GM21515 (cell line): ENCODE measurements around the gene ADAMTS5.

Experiments
- ATAC-seq: cut with Tn5 transposase; IDR thresholded peaks from one replicate; pipeline ENCODE4 v1.9.1; 2021; ENCODE audit not compliant: unreplicated experiment

ADAMTS5 gene

DNA sequence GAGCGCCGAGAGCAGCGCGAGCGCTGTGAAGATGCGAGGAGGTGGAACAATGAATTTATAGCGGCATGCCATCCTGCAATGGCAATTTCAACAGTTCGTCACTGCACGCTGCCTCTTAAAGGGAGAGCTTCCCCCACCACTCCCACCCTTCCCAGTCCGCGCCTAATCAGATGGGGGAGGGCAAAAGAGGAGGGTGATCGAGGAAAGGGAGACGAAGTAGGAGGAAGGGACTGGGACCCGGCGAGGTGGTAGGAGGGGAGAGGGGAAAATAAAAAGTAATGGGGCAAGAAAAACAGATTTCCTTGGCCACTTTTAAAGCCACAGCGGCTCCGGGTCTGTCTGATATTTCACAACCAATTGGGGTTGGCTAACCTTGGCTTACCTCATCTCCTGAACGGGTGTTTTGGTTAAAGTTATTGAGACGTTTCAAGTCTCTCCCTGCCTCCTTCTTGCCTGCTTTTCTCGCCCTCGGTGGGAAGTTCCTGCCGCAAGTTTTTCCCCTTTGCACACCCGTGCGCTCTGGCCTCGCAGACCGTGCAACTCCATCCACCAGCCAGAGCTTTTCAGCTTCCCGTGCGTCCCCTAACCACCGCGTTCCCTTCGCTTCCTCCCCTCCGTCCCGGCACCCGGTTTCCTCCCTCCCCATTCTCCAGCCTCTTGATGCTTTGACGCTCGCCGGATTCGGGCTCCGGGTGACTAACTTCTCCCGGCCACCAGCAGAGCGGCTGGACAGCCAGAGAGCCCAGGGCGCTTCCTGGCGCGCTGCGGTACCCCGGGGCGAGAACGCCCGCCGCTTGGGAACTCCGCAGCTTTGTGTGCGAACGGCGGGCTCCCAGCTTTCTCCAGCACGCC is at the start of gene ADAMTS5:
ADAMTS5 (minus strand) TSS at position 27 of the 852 bp plus-strand sequence. CDS start 697 bp downstream, outside the sequence.
- ATAC-seq: no peak

- no peak for ATAC-seq
These were observed 34.6 kb upstream of the ADAMTS5 start for GRCh38 chr21:27001526-27001925.

- ATAC-seq: no peak
These were observed 16.7 kb upstream of the ADAMTS5 start for GRCh38 chr21:26983576-26983975.

DNA sequence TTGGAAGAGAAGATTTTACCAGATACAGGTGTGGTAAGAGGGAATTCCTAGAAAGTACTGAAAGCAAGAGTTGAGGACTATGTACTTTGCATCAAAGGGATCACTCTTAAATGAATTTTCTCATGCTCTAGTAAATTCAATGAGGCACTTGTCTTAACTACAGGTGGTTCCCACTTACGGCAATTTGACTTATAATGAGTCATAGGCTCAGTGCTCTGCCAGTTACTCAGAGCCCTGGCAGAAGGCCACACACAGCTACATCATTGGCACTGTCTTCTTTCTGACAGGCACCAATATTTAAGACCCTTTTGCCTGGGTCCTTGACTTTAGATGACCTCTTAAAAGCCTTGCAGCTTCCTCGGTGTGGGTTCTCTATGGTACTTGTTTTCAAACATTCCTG is 15.9 kb upstream of the ADAMTS5 start:
- ATAC-seq: no peak

GRCh38 chr21:26977746-26978145 is 10.9 kb upstream of the ADAMTS5 start:
- no peak for ATAC-seq

GRCh38 chr21:26973226-26973625 is 6.3 kb upstream of the ADAMTS5 start:
- ATAC-seq: no peak

DNA sequence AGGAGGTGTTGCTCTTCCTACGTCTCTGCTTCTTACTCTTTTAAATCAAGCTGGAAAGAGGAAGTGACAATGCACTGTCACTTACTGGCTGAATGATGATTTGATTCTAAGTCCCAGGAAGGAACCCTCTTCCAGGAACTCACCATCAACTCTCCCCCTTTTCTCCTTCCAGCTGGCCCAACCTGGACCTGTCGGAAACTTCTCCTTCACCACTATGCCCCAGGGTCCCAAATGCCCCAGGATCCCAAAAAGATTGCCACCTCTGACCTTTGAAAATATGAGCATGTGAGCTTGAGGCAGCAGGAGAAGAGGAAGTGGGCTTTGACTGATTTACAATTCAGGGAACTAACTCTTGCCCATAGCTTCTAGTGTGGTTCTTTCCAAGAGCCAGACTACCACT is 5.3 kb upstream of the ADAMTS5 start:
- ATAC-seq: no peak

DNA sequence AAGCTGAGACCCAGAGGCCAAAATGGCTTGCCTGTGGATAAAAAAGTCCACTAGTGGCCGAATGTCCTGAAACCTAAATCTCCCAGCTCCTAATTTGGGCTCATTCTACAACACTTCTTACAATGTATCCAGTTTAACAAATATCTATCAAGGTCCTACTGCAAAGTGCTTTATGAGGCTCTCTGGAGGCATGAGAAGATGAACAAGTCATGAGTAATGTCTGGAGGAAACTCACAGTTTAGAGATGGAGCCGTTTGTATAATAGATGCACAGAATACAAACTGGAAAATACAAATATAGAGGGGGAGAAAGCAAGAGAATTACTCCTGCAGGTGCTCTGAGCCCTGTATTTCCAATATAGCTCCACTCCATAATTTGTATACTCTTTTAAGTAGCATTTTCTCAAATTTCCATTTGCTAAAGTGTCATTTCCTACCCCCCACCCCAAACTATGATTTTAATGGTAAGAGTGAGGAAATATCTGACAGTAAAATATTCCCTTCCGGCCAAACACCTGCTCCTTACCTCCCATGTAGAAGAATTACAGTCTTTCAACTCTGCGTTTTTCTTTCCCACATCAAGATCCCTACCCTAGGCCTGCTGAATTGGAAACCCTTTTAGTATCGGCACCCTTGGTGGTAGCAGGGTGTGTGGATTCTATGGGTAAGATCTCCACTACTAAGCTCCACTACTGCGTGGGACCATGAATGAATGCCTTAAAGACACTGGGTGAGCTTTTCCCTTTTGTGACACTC is 3.3 kb upstream of the ADAMTS5 start:
- no peak for ATAC-seq

DNA sequence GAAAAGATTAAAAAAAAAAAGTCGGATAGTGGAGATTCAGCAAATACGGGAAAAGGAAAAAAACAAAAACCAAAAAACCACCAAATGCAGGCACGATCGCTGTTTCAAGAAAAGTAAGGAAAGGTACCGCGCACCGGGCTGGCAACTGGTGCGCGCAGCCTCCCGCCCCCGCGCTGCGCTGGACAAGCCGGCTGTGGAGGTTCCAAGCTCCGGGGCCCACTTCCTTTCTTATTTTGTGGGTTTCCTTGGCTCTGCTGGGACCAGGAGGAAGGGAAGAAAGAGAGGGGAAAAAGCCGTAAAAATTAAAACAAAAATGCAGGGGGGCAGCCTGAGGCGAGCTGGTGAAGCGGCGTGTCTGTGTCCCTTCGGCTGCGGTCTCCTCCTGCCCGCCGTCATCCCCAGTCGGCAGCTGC is 233 bp downstream of the ADAMTS5 start:
- no peak for ATAC-seq

GRCh38 chr21:26965907-26966581 is 844 bp downstream of the ADAMTS5 start:
- ATAC-seq: no peak

- no peak for ATAC-seq
These were observed 1.6 kb downstream of the ADAMTS5 start for GRCh38 chr21:26965040-26965906.

DNA sequence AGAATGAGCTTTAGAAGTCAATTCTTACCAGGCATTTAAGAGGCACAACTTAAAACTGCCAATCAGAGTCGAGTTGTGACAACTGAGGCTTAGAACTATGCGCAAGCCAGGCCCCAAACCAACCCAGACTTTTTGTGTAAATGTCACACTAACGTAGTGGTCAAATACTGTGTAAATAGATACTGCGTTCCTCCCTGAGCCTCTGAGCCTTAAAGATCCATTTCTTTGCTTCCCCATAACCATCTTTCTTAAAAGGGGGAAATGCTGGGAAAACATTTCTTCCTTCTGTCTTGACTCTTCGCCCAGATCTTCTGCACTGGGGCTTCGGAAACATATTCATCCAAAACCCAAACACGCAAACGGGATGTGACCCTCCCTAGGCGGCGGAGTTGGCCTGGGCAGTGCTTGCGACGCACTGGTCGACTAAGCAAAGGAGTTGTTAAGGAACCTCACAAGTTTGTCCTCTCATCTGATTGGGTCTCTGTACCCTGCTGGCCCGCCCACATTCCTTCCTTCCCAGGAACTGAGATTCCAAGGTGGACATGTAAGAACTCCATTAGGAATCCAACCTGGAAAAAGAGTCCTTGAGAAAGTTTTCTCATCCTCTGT is 2.6 kb downstream of the ADAMTS5 start:
- ATAC-seq: no peak

GRCh38 chr21:26962621-26963181 is 4.2 kb downstream of the ADAMTS5 start:
- no peak for ATAC-seq

DNA sequence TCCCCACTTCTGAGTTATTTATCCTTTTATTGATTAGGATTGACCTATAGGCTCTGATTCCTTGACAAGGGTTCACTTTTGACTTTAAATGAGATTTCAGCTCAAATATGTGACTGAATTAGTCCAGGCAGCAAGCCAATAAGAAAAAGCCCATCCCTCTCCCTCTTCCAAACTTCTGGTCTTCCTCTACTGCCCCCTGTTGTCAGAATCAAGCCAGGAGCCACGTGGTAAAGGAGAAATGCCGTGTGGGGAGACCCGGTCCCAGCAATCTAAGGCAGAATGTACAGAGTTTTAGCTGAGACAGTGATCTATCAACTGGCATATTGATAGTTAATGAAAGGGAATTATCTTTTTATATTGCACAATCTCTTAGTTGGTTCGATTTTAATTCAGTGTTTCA is 5.2 kb downstream of the ADAMTS5 start:
- ATAC-seq: no peak

GRCh38 chr21:26958788-26959187 is 8.1 kb downstream of the ADAMTS5 start:
- ATAC-seq: no peak

GRCh38 chr21:26956813-26957212 is 10.1 kb downstream of the ADAMTS5 start:
- ATAC-seq: no peak

GRCh38 chr21:26956216-26956615 is 10.7 kb downstream of the ADAMTS5 start:
- no peak for ATAC-seq

DNA sequence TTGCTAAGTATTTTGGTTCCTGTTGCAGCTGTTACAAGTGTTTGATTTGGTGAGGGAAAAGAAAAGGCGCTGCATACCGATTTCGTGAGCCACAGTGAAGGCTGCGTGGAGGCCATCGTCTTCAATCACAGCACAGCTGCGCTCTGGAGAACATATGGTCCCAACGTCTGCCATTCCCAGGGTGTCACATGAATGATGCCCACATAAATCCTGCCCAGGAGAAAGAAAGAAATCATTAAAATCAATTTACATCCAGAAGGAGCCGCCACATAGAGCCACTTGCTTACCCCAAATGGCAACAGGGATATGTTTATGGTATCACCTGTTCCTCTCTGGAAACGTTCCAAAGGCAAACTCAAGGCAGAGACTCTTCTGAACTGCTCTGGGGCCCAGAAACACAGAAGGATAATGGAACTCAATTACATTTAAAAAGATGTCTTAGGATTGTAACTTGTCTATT is 12.2 kb downstream of the ADAMTS5 start:
- no peak for ATAC-seq

GRCh38 chr21:26952374-26953066 is 14.4 kb downstream of the ADAMTS5 start:
- ATAC-seq: no peak
